Activated naive CD8-positive, alpha-beta T cell treated with anti-CD3 and anti-CD28 coated beads for 36 hours (primary cell): Measurements from ENCODE around the gene CDH3. TPM values are rescaled to one million over a fixed set of nuclear protein-coding genes. Genes with fewer than 3 reads are reported as not detected.
"Not testable (repeated sequence)": the region's sequence is repeated elsewhere in the genome, so short reads cannot be mapped to it uniquely, and the experiment has no call there.

ENCODE experiments used
- DNase-seq: peaks from one replicate; pipeline ENCODE4 v3.0.0; 2021
- H3K27ac Mint-ChIP-seq: one replicate; pipeline ENCODE4 v1.8.0; 2022; ENCODE audit warnings: mild to moderate bottlenecking, moderate library complexity, mixed read lengths
- H3K27me3 Mint-ChIP-seq: one replicate; pipeline ENCODE4 v1.8.0; 2022; ENCODE audit warnings: mild to moderate bottlenecking, mixed read lengths
- H3K36me3 Mint-ChIP-seq: one replicate; pipeline ENCODE4 v1.8.0; 2021; ENCODE audit warnings: mild to moderate bottlenecking, mixed read lengths
- H3K4me1 Mint-ChIP-seq: one replicate; pipeline ENCODE4 v1.8.0; 2021; ENCODE audit warnings: mixed read lengths
- H3K4me3 Mint-ChIP-seq: one replicate; pipeline ENCODE4 v1.8.0; 2022; ENCODE audit warnings: mild to moderate bottlenecking, moderate library complexity, mixed read lengths
- H3K9me3 Mint-ChIP-seq: one replicate; pipeline ENCODE4 v1.8.0; 2022; ENCODE audit warnings: mixed read lengths
- total RNA-seq, 2 experiments: library from RNA; stranded (reverse); gene quantifications; one replicate each; pipeline ENCODE4 v1.2.3, GENCODE V29; 2021

CDH3 gene
- total RNA-seq, 2 experiments from 2014 or later: 0.37 to 0.44 TPM

GRCh38 chr16:68707340-68708152 lies 62.4 kb downstream of the CDH3 start:
- DNase-seq: no peak
- H3K27me3 Mint-ChIP-seq: peaks cover 26% of the 10 kb centered on the region
- H3K36me3 Mint-ChIP-seq: no peaks in the 10 kb centered on the region
- H3K27ac Mint-ChIP-seq: no peak overlapping the region
- H3K4me3 Mint-ChIP-seq: no peak overlapping the region
- no peaks in the 10 kb centered on the region for H3K9me3 Mint-ChIP-seq
- peaks cover 11% of the 10 kb centered on the region for H3K4me1 Mint-ChIP-seq

GRCh38 chr16:68710211-68710610 lies 65.1 kb downstream of the CDH3 start:
- DNase-seq: no peak
- H3K4me1 Mint-ChIP-seq: peaks cover 9% of the 10 kb centered on the region
- no peaks in the 10 kb centered on the region for H3K9me3 Mint-ChIP-seq
- H3K4me3 Mint-ChIP-seq: no peak overlapping the region
- peaks cover 26% of the 10 kb centered on the region for H3K27me3 Mint-ChIP-seq
- no peaks in the 10 kb centered on the region for H3K36me3 Mint-ChIP-seq
- H3K27ac Mint-ChIP-seq: no peak overlapping the region

DNA sequence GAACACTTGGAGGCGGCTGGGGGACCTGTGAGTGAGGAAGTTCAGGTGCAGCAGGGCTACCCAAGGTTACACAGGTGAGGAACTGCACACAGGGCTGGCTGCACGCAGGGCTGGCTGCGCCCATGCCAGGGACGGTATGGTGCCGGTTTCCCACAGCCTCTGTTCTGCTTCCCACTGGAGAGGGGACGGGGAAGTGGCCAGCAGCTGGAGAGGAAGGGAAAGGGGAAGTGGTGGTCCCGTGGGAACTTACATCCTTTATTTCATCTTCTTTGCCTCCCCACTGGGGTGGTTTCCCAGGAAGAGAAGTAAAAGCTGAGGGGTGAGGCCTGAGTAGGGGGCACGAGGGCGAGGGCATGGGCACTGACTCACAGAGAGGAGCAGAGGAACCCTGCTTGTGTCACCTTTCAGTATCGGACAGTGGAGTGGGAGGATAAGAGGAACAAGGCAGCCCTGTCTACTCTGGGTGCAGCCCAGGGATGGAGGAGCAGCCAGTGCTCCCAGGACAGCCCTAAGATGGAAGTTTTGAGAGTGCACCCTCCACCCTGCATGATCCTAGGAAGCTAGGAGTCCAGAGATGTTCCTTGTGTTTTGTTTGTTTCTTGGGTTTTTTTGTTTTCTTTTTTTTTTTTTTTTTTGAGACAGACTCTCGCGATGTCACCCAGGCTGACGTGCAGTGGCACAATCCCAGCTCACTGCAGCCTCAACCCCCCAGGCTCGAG lies 66.5 kb downstream of the CDH3 start:
- Mint-ChIP-seq H3K4me3 (no peak overlapping the region), H3K9me3 (no peaks in the 10 kb centered on the region), H3K27me3 (peaks cover 26% of the 10 kb centered on the region), H3K36me3 (no peaks in the 10 kb centered on the region), H3K4me1 (peaks cover 9% of the 10 kb centered on the region), H3K27ac (no peak overlapping the region)
- no peak for DNase-seq

DNA sequence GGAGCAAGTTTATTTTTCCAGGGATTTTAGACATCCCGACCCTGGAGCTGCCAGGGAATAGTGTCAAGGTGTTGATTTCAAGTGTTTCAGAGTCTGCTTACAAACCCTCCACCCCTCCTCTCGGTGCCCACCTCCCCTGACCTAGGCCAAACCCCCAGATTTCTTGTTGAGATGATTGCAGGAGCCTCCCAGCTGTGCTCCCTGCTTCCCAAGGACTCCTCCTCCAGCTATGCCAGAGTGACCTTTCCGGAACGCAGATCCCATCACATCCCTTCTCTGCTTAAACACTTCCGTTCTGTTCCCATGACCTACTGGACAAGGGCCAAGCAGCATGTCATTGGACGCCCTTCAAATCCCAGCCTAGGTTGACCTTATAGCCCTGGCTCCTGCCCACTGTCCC lies 68.3 kb downstream of the CDH3 start:
- H3K4me1 Mint-ChIP-seq: peaks cover 9% of the 10 kb centered on the region
- no peak overlapping the region for H3K4me3 Mint-ChIP-seq
- H3K36me3 Mint-ChIP-seq: no peaks in the 10 kb centered on the region
- no peak overlapping the region for H3K27ac Mint-ChIP-seq
- peaks cover 26% of the 10 kb centered on the region for H3K27me3 Mint-ChIP-seq
- no peak for DNase-seq
- H3K9me3 Mint-ChIP-seq: no peaks in the 10 kb centered on the region

DNA sequence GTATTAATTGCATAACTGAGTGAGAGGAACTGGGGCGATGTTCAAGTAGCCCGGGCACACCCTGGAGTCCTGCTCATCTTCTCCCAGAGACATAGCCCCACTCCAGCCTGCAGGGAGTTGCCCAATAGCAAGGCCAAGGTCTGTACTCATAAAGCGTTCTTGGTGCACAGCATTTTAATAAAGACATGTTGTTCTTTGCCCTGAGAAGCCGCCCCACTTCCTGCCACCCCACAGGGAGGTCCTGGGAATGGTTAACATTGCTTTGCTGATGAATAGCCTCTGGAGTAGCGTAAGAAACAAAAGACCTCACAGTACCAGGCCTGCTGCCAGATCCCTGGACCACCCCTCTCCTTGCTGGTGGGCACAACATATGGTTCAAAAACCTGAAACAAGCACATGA lies 70.4 kb downstream of the CDH3 start:
- peaks cover 16% of the 10 kb centered on the region for H3K4me1 Mint-ChIP-seq
- no peaks in the 10 kb centered on the region for H3K36me3 Mint-ChIP-seq
- no peak for DNase-seq
- no peak overlapping the region for H3K27ac Mint-ChIP-seq
- no peak overlapping the region for H3K4me3 Mint-ChIP-seq
- peaks cover 2% of the 10 kb centered on the region for H3K9me3 Mint-ChIP-seq
- peaks cover 15% of the 10 kb centered on the region for H3K27me3 Mint-ChIP-seq

DNA sequence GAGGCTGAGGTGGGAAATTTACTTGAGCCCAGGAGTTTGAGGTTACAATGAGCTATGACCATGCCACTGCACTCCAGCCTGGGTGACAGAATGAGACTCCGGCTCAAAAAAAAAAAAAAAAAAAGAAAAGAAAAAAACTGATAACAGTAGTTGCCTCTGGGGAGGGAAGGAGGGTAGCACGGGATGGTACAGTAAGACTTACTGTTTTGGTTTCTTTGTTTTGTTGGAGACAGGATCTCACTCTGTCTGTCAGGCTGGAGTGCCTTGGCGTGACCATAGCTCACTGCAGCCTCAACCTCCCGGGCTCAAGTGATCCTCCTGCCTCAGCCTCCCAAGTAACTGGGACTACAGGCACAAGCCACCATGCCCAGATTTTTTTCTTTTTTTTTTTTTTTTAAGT lies 71.4 kb downstream of the CDH3 start:
- not testable (repeated sequence) for H3K9me3 Mint-ChIP-seq, H3K27me3 Mint-ChIP-seq, H3K27ac Mint-ChIP-seq, H3K4me3 Mint-ChIP-seq, DNase-seq, H3K36me3 Mint-ChIP-seq
- peaks cover 13% of the 10 kb centered on the region for H3K4me1 Mint-ChIP-seq

DNA sequence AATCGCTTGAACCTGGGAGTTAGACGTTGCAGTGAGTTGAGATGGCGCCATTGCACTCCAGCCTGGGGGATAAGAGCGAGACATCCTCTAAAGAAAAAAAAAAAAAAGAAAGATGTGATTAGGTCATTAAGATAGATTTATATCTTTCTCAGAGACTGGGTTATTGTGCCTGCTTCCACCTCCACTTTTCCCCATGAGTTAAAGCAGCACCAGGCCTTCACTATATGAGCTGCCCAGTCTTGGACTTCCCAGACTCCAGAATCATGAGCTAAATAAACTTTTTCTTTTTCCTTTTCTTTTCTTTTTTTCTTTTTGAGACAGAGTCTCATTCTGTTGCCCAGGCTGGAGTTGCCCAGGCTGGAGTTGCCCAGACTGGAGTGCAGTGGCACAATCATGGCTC lies 72.6 kb downstream of the CDH3 start:
- Mint-ChIP-seq H3K4me1 (peaks cover 11% of the 10 kb centered on the region), H3K27ac (no peak overlapping the region), H3K36me3 (no peaks in the 10 kb centered on the region), H3K9me3 (peaks cover 2% of the 10 kb centered on the region), H3K4me3 (no peak overlapping the region), H3K27me3 (peaks cover 4% of the 10 kb centered on the region)
- DNase-seq: no peak

- Mint-ChIP-seq H3K36me3 (no peaks in the 10 kb centered on the region), H3K27ac (no peak overlapping the region), H3K4me1 (peaks cover 11% of the 10 kb centered on the region), H3K4me3 (no peak overlapping the region), H3K9me3 (peaks cover 2% of the 10 kb centered on the region), H3K27me3 (peaks cover 1% of the 10 kb centered on the region)
- DNase-seq: no peak
Measured at GRCh38 chr16:68718590-68718989, 73.5 kb downstream of the CDH3 start.

GRCh38 chr16:68719993-68720489 lies 74.9 kb downstream of the CDH3 start:
- no peak for DNase-seq
- Mint-ChIP-seq H3K4me1 (peaks cover 11% of the 10 kb centered on the region), H3K4me3 (no peak overlapping the region), H3K9me3 (peaks cover 2% of the 10 kb centered on the region), H3K36me3 (no peaks in the 10 kb centered on the region), H3K27ac (peak overlapping the region; percentile 73), H3K27me3 (no peaks in the 10 kb centered on the region)

GRCh38 chr16:68722119-68723024 lies 77.3 kb downstream of the CDH3 start:
- peaks cover 4% of the 10 kb centered on the region for H3K27me3 Mint-ChIP-seq
- H3K4me3 Mint-ChIP-seq: no peak overlapping the region
- H3K4me1 Mint-ChIP-seq: peaks cover 11% of the 10 kb centered on the region
- H3K9me3 Mint-ChIP-seq: peaks cover 2% of the 10 kb centered on the region
- DNase-seq: no peak
- H3K27ac Mint-ChIP-seq: no peak overlapping the region
- no peaks in the 10 kb centered on the region for H3K36me3 Mint-ChIP-seq

GRCh38 chr16:68724797-68725196 lies 79.7 kb downstream of the CDH3 start:
- peaks cover 9% of the 10 kb centered on the region for H3K4me1 Mint-ChIP-seq
- H3K27ac Mint-ChIP-seq: no peak overlapping the region
- no peaks in the 10 kb centered on the region for H3K36me3 Mint-ChIP-seq
- no peaks in the 10 kb centered on the region for H3K9me3 Mint-ChIP-seq
- H3K27me3 Mint-ChIP-seq: peaks cover 7% of the 10 kb centered on the region
- no peak for DNase-seq
- no peak overlapping the region for H3K4me3 Mint-ChIP-seq

DNA sequence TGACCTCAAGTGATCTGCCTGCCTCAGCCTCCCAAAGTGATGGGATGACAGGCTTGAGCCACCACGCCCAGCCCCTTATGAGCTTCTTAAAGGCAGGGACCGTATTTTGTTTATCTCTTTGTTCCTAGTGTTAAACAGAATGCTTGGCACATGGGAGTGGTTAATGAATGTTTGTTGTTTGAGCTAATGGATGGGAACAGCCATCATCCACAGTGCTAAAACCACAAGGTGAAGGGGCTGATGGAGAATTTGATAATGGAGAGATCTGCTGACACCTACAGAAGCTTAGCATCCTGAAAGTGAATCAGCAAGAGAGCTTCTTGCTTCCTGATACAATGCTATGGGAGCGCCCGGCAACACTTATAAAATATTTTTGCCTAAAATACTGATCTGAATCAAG lies 83.4 kb downstream of the CDH3 start:
- H3K4me1 Mint-ChIP-seq: no peaks in the 10 kb centered on the region
- no peak for DNase-seq
- H3K4me3 Mint-ChIP-seq: no peak overlapping the region
- H3K9me3 Mint-ChIP-seq: no peaks in the 10 kb centered on the region
- no peaks in the 10 kb centered on the region for H3K36me3 Mint-ChIP-seq
- peaks cover 12% of the 10 kb centered on the region for H3K27me3 Mint-ChIP-seq
- H3K27ac Mint-ChIP-seq: no peak overlapping the region

DNA sequence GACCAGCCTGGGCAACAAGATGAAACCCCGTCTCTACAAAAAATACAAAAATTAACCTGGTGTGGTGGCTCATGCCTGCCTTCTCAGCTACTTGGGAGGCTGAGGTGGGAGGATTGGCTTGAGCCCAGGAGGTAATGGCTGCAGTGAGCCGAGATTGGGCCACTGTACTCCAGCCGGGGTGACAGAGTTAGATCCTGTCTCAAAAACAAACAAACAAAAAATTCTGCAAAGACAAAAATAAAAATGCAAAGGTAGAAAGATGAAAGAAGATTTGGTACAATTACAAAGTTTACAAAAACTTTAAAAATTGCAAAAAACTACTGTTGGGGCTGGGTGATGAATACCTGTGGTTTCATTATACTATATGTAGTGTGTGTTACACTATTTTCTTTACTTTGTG lies 86.5 kb downstream of the CDH3 start:
- Mint-ChIP-seq H3K27ac (no peak overlapping the region), H3K9me3 (no peaks in the 10 kb centered on the region), H3K4me1 (no peaks in the 10 kb centered on the region), H3K27me3 (peaks cover 34% of the 10 kb centered on the region), H3K4me3 (no peak overlapping the region), H3K36me3 (no peaks in the 10 kb centered on the region)
- DNase-seq: no peak

GRCh38 chr16:68732042-68732680 lies 87.1 kb downstream of the CDH3 start:
- Mint-ChIP-seq H3K4me1 (peaks cover 2% of the 10 kb centered on the region), H3K4me3 (no peak overlapping the region), H3K27me3 (peaks cover 38% of the 10 kb centered on the region), H3K36me3 (no peaks in the 10 kb centered on the region), H3K27ac (no peak overlapping the region), H3K9me3 (no peaks in the 10 kb centered on the region)
- no peak for DNase-seq
